Ishikawa (cell line): Measurements from ENCODE around the gene POLD3.

Experiments used
- CEBPB ChIP-seq: IDR thresholded peaks from 2 replicates; pipeline ENCODE4 v1.6.1; 2012
- CREB1 ChIP-seq: IDR thresholded peaks from 2 replicates; pipeline ENCODE4 v1.6.1; 2012; ENCODE audit warnings: low read depth
- EGR1 ChIP-seq: IDR thresholded peaks from 2 replicates; pipeline ENCODE4 v1.6.1; 2012
- EP300 ChIP-seq: IDR thresholded peaks from 2 replicates; pipeline ENCODE4 v1.6.1; 2012; ENCODE audit warnings: borderline replicate concordance
- FOXM1 ChIP-seq: IDR thresholded peaks from 2 replicates; pipeline ENCODE4 v1.6.1; 2012; ENCODE audit warnings: low read depth, borderline replicate concordance
- MAX ChIP-seq: IDR thresholded peaks from 2 replicates; pipeline ENCODE4 v1.6.1; 2012
- NFIC ChIP-seq: IDR thresholded peaks from 2 replicates; pipeline ENCODE4 v1.6.1; 2012
- RAD21 ChIP-seq: IDR thresholded peaks from 2 replicates; pipeline ENCODE4 v1.6.1; 2012; ENCODE audit warnings: low read depth
- REST ChIP-seq: IDR thresholded peaks from 2 replicates; pipeline ENCODE4 v1.6.1; 2012; ENCODE audit warnings: low read depth, mild to moderate bottlenecking
- TAF1 ChIP-seq: IDR thresholded peaks from 2 replicates; pipeline ENCODE4 v1.6.1; 2012; ENCODE audit warnings: low read depth, mild to moderate bottlenecking
- TCF12 ChIP-seq: IDR thresholded peaks from 2 replicates; pipeline ENCODE4 v1.6.1; 2012; ENCODE audit warnings: low read depth
- TEAD4 ChIP-seq: IDR thresholded peaks from 2 replicates; pipeline ENCODE4 v1.6.1; 2012
- USF1 ChIP-seq: IDR thresholded peaks from 2 replicates; pipeline ENCODE4 v1.6.1; 2012
- YY1 ChIP-seq: IDR thresholded peaks from 2 replicates; pipeline ENCODE4 v1.6.1; 2012; ENCODE audit warnings: low read depth
- ZBTB7A ChIP-seq: IDR thresholded peaks from 2 replicates; pipeline ENCODE4 v1.6.1; 2012; ENCODE audit warnings: low read depth

POLD3 gene

GRCh38 chr11:74684661-74685060 lies 92.3 kb downstream of the POLD3 start:
- TF ChIP-seq USF1, result no peak
- TF ChIP-seq ZBTB7A, result no peak
- no peak for TF ChIP-seq EGR1
- TF ChIP-seq TEAD4, result no peak
- no peak for TF ChIP-seq NFIC
- no peak for TF ChIP-seq REST

- no peak for TF ChIP-seq TAF1
- no peak for TF ChIP-seq TEAD4
- TF ChIP-seq USF1, result no peak
These were observed 93.0 kb downstream of the POLD3 start for GRCh38 chr11:74685338-74685737.

- TF ChIP-seq TEAD4 (no peak), RAD21 (no peak), MAX (no peak), CREB1 (no peak), NFIC (no peak), YY1 (no peak), REST (no peak), ZBTB7A (no peak), CEBPB (no peak), EP300 (no peak), TCF12 (no peak)
These were observed 93.5 kb downstream of the POLD3 start for GRCh38 chr11:74685905-74686304.

GRCh38 chr11:74686792-74687191 lies 94.4 kb downstream of the POLD3 start:
- TF ChIP-seq EGR1 (no peak), REST (no peak), RAD21 (no peak), EP300 (no peak), FOXM1 (no peak), NFIC (no peak), MAX (no peak), YY1 (no peak)

GRCh38 chr11:74687237-74688023 lies 95.0 kb downstream of the POLD3 start:
- TF ChIP-seq REST (no peak), TCF12 (no peak), NFIC (no peak), EGR1 (no peak), YY1 (no peak), TEAD4 (no peak), CREB1 (no peak), MAX (no peak), FOXM1 (no peak), CEBPB (no peak), EP300 (no peak), ZBTB7A (no peak), USF1 (no peak), TAF1 (no peak), RAD21 (no peak)
